HepG2 (cell line): ENCODE measurements around the gene TBC1D16. TPM values are rescaled to one million over a fixed set of nuclear protein-coding genes. Genes with fewer than 3 reads are reported as not detected.

ENCODE experiments used
- GATAD2A ChIP-seq: IDR thresholded peaks from 2 replicates; pipeline ENCODE4 v1.6.1; 2016
- NCOA2 ChIP-seq: sonication (generic); formaldehyde crosslinking; IDR thresholded peaks from 2 replicates; pipeline ENCODE4 v1.8.0; 2022; ENCODE audit warnings: inconsistent platforms
- NR2F6 ChIP-seq, 2 experiments: IDR thresholded peaks; 2 replicates each; pipeline ENCODE4 v1.6.1; 2016; ENCODE audit warnings: antibody characterized with exemption in 1 of 2, mild to moderate bottlenecking in 1 of 2
- PRDM10 ChIP-seq: sonication (generic); formaldehyde crosslinking; IDR thresholded peaks from 2 replicates; pipeline ENCODE4 v1.4.0; 2020; ENCODE audit warnings: low read depth, missing genetic modification reagents
- RARA ChIP-seq: IDR thresholded peaks from 2 replicates; pipeline ENCODE4 v1.6.1; 2016; ENCODE audit warnings: missing genetic modification reagents, missing compliant biosample characterization
- RXRA ChIP-seq: sonication (generic); formaldehyde crosslinking; IDR thresholded peaks from 2 replicates; pipeline ENCODE4 v1.5.1; 2020; ENCODE audit warnings: missing genetic modification reagents
- RXRB ChIP-seq: IDR thresholded peaks from 2 replicates; pipeline ENCODE4 v1.6.1; 2016; ENCODE audit warnings: borderline replicate concordance, missing genetic modification reagents, missing compliant biosample characterization
- SP4 ChIP-seq: sonication (generic); formaldehyde crosslinking; IDR thresholded peaks from 2 replicates; pipeline ENCODE4 v1.8.1; 2023; ENCODE audit warnings: mild to moderate bottlenecking, missing genetic modification reagents
- SRSF4 ChIP-seq: fragments of 200-400 bp; formaldehyde crosslinking; IDR thresholded peaks from one replicate; pipeline ENCODE4 v1.6.1; 2018; ENCODE audit warnings: mild to moderate bottlenecking, low read depth, low read length, moderate library complexity; ENCODE audit not compliant: poor library complexity, severe bottlenecking
- SRSF9 ChIP-seq: fragments of 200-400 bp; formaldehyde crosslinking; IDR thresholded peaks from 2 replicates; pipeline ENCODE4 v1.6.1; 2018; ENCODE audit warnings: borderline replicate concordance, mild to moderate bottlenecking, low read depth, low read length; ENCODE audit not compliant: insufficient read depth, poor library complexity, severe bottlenecking
- ZBTB20 ChIP-seq: sonication (generic); formaldehyde crosslinking; IDR thresholded peaks from 2 replicates; pipeline ENCODE4 v1.8.1; 2023; ENCODE audit warnings: missing genetic modification reagents, low read depth, mild to moderate bottlenecking, borderline replicate concordance
- ZKSCAN8 ChIP-seq: IDR thresholded peaks from 2 replicates; pipeline ENCODE4 v1.6.1; 2016; ENCODE audit warnings: borderline replicate concordance, missing genetic modification reagents, missing compliant biosample characterization
- ZNF160 ChIP-seq: sonication (generic); formaldehyde crosslinking; IDR thresholded peaks from 2 replicates; pipeline ENCODE4 v1.8.0; 2022; ENCODE audit warnings: mild to moderate bottlenecking, inconsistent platforms, missing genetic modification reagents
- ZNF281 ChIP-seq: sonication (generic); formaldehyde crosslinking; IDR thresholded peaks from 2 replicates; pipeline ENCODE4 v1.4.0; 2020; ENCODE audit warnings: missing genetic modification reagents, borderline replicate concordance
- ZNF33A ChIP-seq: sonication (generic); formaldehyde crosslinking; IDR thresholded peaks from 2 replicates; pipeline ENCODE4 v1.5.1; 2020; ENCODE audit warnings: missing genetic modification reagents, mild to moderate bottlenecking, moderate library complexity, borderline replicate concordance
- ZNF503 ChIP-seq: sonication (generic); formaldehyde crosslinking; IDR thresholded peaks from 2 replicates; pipeline ENCODE4 v1.4.0; 2020; ENCODE audit warnings: missing genetic modification reagents
- ZNF549 ChIP-seq: sonication (generic); formaldehyde crosslinking; IDR thresholded peaks from 2 replicates; pipeline ENCODE4 v1.5.0; 2020; ENCODE audit warnings: missing genetic modification reagents
- ZNF775 ChIP-seq: sonication (generic); formaldehyde crosslinking; IDR thresholded peaks from 2 replicates; pipeline ENCODE4 v1.4.0; 2020; ENCODE audit warnings: missing genetic modification reagents, mild to moderate bottlenecking, moderate library complexity, borderline replicate concordance
- polyA plus RNA-seq, 8 experiments: library from polyadenylated mRNA; depleted of rRNA in 3 of 8; stranded (reverse) in 7 of 8; unstranded in 1 of 8; fragments of >200 nt; fragmentation: Illumina TruSeq in 4 of 8; extraction: Trizol in 4 of 8; gene quantifications; 2 replicates each; pipeline versions ENCODE4 v1.2.1 to v1.2.3, GENCODE V29; 2011 to 2016; ENCODE audit warnings: low read depth in 4 of 8, missing spikeins in 1 of 8, mixed read lengths in 1 of 8; ENCODE audit not compliant: insufficient read depth in 1 of 8
- total RNA-seq, 5 experiments: library from RNA; depleted of rRNA; stranded (reverse); fragments of >200 nt; fragmentation: Illumina TruSeq; extraction: Trizol; gene quantifications; 2 replicates each; pipeline ENCODE4 v1.2.3, GENCODE V29; 2016; ENCODE audit warnings: low read depth in 1 of 5

The TBC1D16 gene
- total and polyA plus RNA-seq, 2 of the 13 experiments (the other 11 are each of a cell fraction or from before 2014, with no cell fraction given) = 14.9 to 24.9 TPM

GRCh38 chr17:79915850-79916430 is 119.7 kb downstream of the TBC1D16 start (continued):
- TF ChIP-seq SRSF9 (no peak), SP4 (CRISPR knock-in tag) (no peak), RARA (CRISPR knock-in tag) (peak; percentile 61), NCOA2 (CRISPR knock-in tag) (no peak), NR2F6 (IDR thresholded peaks at IDR 0.05) (peak; percentile 86), NR2F6 (CRISPR knock-in tag; IDR thresholded peaks at IDR 0.05) (peak; percentile 94), RXRB (CRISPR knock-in tag) (peak; percentile 63; the same call in 1 of the 2 replicates), ZNF503 (CRISPR knock-in tag) (no peak), GATAD2A (CRISPR knock-in tag) (peak; percentile 41; the same call in 1 of the 2 replicates), ZNF281 (peak; percentile 11; the same call in 1 of the 2 replicates), ZNF775 (CRISPR knock-in tag) (no peak), ZKSCAN8 (no peak), ZNF549 (CRISPR knock-in tag) (no peak), ZNF160 (CRISPR knock-in tag) (no peak), SRSF4 (no peak), ZBTB20 (CRISPR knock-in tag) (peak; percentile 58; the same call in 1 of the 2 replicates), ZNF33A (no peak), PRDM10 (0 out of 2 replicates have a peak, but pooled peaks have one; percentile 30), RXRA (CRISPR knock-in tag) (peak; percentile 88)
- TF ChIP-seq, all 625 proteins: peak for 71
